HG02571 (cell line): Measurements from ENCODE around the gene PTRHD1.

Experiments used
- ATAC-seq: cut with Tn5 transposase; IDR thresholded peaks from one replicate; pipeline ENCODE4 v1.9.1; 2021; ENCODE audit warnings: mild to moderate bottlenecking, moderate library complexity; ENCODE audit not compliant: unreplicated experiment

Gene PTRHD1

DNA sequence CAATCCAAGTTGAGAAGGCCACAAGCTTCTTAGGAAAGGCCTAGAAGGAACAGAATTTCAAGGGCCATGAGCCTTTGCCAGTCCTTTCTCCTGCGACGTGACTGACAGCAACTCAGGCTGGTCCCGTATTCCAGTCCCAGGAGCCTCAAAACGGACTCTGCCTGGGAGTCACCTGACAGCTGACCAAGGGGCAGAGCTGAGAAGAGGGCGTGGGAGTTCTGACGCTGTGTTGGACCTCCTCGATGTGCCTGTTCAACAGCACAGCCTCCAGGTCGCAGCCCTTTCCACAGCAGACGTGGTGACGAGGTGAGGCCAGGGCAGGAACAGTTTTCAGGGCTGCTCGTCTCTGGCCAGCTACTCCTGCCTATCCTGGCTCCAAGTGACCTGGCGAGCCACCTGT lies 37.6 kb upstream of the PTRHD1 start:
- ATAC-seq: no peak

DNA sequence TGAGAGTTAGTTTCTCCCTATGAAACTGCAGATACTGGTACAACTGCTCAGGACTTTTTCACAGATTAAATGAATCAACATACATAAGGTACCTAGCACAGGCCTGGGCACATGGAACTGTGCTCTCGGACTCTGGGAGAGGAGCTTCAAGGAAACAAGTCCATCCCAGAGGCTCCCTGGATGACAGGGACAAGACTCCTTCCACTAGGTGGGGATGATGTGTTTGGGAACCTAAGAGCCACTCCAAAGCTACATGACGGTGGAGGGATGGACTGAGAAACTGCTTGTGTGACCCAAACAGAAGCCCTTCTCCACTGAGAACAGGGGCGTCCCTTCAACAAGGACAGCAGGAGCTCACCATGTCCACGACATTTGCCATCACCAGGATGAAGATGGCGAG lies 37.2 kb upstream of the PTRHD1 start:
- no peak for ATAC-seq

DNA sequence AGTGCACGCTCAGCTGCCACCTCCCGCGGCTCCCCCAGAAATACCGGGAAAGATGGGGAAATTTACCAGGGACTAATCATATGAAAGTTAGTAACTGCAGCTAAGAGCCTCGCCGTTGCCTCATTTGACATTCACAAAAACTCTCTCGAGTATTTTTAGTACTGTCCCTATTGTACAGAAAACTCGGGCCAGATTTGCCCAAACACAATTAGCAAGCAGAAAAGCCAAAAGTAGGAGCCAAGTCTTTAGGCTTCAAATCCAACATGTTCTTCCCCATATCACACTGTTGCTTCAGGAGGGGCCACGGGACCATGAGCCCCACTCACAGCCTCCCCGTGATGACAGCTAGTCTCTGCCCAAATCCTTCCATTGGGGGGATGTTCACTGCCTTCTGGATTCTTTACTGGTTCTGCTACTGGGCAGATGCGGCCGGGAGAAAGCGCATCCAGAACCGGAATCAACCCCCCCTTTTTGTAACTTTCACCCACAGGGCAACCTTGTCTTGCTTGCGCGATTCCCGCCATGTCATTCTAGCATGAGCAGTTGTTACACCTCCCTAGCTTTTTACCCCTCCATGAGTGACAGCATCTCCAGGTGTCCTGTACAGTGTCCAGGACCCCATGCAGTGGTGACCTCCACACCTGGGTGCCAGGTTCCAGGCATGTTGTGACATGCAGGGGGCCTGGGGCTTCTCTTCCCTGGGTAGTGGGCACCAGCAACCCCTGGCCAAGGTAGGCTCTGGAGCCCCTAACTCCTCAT lies 35.2 kb upstream of the PTRHD1 start:
- no peak for ATAC-seq

DNA sequence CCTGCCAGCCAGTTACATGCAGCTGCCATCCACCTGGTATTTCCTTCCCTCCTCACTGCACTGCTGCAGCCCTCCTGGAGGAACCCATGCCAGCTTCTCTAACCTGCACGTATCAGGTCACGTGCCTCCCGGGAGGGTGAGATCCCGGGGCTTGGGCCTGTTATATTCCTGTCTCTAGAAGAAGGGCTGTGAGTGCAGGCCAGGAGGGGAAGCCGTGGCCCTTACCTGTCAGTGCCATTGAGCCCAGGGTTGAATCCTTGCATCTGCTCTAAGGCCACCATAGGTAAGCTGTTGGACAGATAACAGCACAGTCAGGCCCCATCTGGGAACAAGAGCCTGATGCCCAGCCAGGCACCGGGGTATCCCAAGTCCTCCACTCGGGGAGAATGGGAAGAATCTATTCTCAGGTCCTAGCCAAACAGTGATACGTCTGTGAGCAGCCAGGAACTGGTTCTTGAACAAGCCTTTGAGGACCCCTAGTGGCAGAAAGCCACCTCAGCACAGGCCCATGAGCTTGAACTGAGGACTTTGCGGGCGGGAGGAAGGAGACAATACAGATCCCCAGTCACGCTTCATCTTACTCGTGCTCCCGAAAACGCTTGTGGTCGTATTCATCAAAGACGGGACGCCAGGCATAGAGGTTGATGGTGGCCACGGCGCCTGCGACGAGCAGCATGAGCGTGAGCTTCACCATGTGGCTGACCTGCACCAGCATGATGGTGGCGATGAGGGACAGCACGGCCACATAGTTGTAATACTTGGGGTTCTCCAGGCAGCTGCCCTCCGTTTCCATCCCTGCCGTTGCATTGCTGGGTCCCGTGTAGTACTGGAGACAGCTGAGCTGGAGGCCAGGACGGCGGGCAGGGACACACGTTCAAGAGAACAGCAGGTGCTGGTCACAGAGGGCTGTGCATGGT lies 34.4 kb upstream of the PTRHD1 start:
- ATAC-seq: peak; percentile 73

DNA sequence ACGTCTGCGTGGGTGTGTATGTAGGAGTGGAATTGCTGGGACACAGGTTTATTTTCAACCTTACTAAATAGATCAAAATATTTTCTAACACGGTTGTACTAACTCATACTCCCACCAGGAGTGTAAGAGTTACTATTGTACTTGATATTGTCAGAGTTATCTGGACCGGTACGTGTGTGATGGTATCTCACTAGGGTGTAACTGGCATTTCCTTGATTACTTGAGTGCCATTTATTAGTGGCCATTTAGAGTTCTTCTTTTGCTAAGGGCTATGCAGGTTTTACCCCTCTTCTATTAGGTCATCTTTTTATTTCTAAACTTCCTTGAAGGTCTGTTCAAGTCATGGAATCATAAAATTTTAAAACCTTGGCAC lies 33.6 kb upstream of the PTRHD1 start:
- no peak for ATAC-seq

DNA sequence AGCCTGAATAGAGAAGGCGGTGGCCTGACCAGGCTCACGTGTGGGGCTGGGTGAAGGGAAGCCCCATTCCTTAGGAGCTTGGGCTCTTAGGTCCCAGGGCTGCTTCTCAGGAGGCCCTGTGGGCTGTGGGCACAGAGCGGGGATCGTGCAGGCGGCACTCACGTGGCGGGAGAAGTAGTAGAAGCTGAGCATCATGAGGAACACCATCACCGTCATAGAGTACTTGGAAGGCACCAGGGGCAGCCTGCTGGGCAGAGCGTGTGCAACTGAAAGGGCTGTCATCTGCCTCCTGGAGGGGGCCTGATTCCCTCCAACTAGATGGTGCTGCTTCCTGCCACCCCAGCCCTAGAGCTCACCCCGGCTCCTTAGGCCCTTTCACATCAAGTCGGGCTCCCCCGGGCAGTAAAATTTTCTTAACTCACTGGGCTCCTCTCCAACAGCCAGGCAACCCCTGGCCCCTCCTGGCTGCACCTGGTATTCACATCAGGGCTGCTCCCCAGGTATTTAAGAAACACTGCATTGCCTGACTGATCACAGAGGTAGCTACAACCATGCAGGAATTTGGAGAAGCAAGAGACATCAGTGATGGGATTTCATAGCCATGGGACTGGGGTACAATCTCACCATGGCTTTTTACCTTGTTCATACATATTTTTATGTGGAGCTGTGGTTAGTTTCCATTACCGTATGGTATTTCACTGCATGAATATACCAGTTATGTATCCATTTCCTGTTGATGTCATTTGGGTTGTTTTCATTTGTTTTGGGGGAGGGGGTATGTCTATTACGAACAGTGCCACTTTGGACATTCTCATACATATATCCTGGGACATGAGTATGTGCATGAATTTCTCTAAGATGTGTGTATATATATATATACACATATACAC lies 32.9 kb upstream of the PTRHD1 start:
- no peak for ATAC-seq

DNA sequence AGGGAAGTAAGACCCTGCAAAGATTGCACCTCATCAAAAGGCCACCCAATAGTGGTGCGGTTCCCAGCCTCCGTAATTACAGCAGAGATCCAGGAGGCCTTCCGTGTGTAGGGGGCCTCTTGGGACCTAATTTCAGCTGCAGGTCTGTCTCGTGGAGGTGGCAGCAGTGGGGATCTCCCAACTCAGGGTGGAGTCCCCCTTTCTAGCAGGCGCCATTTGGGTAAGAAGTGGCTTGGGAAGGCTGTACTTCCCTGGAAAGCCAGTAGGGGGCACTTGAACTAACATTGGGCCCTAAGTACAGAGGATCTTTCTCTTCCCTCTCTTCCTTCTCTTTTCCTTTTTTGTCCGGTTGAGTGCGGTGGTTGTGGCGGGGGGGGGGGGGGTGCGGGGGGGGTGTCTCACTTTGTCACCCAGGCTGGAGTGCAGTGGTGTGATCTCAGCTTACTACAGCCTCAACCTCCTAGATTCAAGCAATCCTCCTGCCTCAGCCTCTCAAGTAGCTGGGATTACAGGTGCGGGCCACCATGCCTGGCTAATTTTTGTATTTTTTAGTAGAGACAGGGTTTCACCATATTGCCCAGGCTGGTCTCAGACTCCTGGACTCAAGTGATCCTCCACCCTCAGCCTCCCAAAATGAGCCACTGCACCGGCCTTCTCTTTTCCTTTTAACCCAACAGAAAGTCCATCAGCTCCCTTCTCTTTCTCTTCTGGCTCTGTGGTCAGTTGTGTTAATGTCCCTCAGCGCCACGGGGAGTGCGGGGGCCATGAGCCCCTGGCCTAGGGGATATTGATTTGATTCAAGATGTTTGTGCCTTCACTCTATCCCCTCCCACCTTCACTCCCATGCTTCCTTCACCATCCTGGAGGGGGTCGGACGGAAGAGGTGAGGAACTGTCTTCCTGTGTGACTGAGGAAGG lies 32.0 kb upstream of the PTRHD1 start:
- ATAC-seq: no peak

DNA sequence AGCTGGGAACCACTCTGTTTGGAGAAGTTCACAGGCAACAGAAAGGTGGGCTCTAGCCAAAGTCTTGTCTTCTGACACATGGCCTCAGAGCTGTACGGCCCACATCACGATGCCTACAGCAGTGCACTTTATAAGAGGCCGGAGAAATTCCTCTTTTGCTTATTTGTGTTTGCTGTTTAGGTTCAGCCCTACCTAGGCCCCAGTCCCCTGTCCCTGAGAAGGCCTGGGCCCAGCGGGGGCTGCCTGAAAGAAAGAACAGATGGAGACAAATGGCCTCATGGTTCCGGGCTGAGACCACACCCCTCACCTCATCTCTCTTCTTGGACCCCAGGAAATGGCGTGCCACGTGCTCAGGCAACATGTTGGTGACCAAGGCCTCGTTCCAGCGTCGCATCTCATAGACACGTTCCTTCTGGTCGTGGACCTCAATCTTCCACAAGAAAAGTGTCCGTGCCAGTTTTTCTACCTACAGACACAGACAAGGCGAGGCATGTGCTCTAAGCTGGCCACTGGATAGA lies 30.9 kb upstream of the PTRHD1 start:
- ATAC-seq: no peak

DNA sequence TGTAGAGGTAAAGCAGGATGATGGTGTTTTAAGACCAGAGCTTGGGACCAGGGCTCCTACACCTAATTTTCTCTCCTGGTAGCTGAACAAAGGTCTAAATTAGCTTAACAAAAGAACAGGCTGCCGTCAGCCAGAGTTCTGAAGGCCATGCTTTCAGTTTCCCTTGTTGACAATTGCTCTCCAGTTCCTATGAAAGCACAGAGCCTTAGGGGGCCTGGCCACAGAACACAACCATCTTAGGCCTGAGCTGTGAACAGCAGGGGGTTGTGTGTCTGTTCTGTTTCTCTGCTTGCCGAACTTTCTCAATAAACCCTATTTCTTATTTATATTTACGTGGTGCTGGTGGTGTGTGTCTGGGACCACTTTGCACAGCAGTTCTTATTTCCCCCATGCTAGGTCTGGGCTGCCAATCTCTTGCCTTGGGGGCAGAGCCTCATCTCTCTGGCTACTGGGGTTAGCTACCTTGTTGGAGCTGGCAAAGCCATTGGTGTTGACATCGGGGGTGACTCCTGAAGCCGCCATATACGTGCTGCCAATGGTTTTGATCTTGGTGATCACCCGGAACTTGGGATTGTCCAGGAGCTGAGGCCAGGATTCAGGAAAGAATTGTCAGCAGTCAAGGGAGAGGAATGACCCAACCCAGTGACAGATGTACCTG lies 29.0 kb upstream of the PTRHD1 start:
- ATAC-seq: no peak

DNA sequence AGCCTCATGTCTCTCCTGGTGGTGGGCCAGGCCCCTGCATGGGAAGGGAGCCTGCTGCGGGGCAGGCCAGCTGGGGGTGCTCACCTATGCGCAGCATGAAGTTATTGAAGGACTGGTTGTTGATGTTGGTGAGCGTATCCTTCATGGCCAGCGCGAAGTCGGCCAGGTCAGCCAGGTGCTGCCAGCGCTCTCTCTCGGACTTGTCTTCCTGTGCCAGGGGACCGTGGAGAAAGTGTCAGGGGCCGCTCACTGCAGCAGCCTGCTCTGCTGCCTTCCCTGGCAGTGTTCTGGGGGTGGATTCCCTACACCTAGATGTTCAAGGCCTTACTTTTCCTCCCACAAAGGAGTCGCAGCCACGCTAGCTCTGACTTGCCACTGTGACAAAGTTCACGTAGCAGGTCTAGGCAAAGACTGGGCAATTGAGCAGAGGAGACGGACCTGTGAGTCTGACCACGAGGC lies 28.3 kb upstream of the PTRHD1 start:
- no peak for ATAC-seq

DNA sequence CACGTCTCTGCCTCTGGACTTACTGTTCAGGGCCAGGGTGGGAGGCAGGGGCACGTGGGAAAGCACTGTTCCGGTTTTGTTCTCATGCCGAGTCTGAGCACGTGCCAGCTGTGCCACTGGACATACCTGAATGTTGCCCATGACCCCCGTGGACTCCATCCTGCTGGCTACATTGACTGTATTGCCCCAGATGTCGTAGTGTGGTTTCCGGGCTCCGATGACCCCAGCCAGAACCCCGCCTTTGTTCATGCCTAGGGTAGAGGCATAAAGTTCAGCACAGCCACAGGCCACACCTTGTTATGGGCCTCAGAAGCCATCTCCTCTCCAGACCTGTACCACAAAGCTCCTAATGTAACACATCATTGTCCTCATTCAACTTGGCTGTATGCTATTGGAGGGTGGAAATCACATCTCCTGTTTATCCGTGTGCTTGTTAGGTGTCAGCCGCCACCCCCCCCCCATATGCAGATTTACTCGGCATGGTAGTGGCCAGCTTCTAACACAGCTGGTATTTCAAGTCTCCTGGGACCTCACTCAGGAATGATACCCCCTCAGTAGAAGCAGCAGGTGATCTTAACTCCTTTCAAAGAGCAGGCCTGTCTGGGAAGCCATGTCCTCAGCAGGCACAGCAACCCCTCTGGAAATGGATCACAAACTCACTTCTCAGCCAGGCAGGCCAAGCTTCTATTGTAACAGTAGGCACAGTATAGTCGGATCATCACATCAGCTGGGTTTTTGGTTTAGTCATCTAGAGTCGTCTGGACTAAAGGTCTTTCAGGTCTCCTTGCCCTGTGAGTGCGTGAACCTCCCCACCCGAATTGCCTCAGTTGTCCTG lies 27.6 kb upstream of the PTRHD1 start:
- no peak for ATAC-seq

DNA sequence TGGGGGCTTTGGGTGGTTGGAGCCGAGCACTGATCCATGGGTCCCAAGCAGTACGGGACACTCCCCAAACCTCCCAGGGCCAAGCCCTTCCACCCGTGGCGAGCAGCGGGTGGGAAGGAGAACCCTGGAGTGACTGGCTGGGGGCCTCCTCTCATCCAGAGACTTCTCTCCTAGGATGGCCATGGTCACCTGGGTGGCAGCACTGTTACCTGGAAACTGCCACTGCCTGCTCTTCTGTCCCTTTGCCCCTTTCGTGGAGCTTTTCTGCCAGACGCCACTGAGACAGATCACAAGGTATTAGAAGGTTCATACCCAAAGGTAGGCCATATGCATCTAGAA lies 27.0 kb upstream of the PTRHD1 start:
- no peak for ATAC-seq

DNA sequence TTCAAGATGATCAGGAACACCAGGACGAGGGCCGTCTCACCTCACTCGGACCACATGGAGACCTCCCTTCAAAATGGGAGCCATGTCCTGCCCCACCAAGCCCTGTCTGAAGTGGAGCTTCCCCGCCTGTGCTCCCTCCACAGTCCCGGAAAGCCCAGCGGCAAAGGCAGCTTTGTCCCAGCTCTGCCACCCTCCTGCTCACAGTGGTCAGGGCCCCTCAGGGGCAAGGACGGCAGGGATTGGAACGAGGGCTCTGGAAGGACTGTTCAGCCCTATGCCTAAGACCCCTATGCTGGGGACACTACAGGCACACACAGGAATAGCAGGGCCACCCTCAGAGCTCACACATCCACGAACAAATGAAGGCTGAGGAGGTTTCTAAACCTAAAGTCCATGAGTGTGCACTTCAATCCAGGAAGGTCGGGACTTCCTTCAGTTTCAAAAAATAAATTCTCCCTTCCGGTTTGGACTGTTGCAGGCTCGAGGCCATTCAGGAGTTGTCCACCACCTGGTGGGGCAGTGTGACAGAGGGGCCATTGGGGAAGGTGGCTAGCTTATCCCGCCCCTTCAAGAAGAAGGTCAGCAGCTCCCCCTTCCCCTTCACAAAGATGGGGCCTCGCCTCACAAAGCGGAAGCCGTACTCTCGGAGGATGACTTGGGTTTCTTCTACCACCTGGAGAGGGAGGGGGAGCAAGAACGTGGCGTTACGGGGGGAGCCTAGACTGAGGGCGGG lies 26.4 kb upstream of the PTRHD1 start:
- ATAC-seq: no peak

DNA sequence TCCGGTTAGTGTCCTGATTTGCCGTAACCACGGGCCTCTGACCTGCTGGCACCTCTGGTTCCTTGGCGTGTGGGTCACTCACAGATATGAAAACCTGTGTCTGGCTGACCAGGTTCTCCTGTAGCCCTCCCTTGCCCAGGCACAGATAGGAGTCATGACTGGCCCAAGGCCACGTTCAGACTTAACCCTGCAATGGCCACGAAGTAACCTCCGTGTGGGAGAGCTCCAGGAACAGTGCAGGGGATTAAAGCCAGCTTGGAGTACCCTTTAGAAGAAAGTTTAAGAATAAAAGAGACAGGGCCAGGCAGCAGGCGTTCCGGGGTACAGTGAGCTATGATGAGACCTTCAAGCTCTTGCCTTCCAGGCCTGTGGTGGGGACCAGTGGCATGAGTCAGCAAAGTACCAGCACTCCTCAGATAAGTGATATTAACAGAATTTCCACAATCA lies 25.6 kb upstream of the PTRHD1 start:
- no peak for ATAC-seq

DNA sequence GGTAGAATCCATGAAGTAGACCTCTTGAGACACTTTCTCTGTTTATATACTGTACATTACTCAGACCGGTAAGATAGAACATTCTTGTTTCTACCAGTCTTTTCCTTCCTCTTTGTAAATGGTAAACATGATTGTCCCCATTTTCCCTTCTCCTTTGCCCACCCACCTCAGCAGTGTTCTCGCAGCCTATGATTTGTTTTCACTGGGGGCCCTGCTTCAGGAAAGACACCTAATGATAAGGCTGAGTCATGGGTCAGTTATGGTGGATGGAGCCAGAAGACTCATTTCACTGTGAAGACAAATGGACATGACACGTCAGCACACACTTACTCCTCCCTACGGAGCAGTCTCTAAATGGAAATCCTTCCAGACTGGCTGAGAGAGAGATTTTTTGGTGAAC lies 23.7 kb upstream of the PTRHD1 start:
- no peak for ATAC-seq

DNA sequence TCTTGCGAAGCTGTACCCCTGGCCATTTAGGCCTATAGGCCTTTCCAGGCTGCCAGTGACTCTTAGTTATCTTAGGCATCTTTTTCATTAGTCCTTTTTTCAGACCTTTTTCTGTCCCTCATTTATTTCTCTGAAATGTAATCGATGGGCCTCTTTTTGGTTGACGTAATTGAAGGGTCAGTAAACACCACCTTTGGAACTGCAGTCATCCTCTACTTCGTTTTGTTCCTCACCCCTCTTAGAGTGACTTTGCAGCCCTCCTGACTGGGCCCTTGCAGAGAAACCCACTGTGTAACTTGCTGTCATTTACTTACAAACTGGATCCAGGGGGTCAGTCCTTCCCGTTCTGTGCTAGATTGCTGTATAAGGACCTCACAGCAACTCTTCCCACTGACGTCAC lies 23.2 kb upstream of the PTRHD1 start:
- no peak for ATAC-seq

DNA sequence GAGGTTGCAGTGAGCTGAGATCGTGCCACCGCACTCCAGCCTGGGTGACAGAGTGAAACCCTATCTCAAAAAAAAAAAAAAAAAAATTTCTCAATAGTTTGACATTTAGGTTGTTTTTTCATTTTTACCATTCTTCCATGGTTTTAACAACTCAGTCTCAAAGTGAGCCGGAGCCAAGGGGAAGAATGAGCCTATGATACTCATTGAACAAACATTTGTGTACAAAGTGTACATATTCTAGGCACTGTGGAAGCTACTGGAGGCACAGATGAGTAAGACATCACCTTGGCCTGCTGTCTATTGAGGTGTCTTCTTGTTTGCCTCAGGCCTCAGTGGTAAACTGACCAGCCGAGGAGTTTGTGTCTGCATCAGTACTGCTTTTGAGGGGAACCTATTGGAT lies 22.0 kb upstream of the PTRHD1 start:
- ATAC-seq: no peak

DNA sequence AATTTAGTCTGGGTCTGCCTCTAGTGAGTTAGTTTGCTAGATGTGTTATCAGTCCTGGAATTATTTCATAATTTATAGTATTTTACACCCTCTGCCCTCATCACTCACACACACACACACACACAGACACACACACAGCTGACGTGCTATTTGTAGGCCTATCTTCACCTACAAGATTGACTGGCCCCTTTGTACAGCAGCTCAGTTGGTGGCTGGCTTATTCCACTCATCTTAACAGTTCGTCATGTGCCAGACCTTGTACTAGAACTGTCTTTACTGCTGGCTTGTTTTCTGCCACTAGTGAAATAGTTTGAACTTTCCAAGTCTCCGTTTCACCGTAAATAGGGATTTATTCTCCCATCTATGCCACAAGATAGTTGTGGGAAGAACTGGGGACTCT lies 21.3 kb upstream of the PTRHD1 start:
- ATAC-seq: no peak
